NCI-H510A (cell line): ENCODE data around the gene POU2F3.

Experiments used
- DNase-seq: peaks from one replicate; lab custom pipeline; 2025; lab: John Stamatoyannopoulos, UW

POU2F3 gene

DNA sequence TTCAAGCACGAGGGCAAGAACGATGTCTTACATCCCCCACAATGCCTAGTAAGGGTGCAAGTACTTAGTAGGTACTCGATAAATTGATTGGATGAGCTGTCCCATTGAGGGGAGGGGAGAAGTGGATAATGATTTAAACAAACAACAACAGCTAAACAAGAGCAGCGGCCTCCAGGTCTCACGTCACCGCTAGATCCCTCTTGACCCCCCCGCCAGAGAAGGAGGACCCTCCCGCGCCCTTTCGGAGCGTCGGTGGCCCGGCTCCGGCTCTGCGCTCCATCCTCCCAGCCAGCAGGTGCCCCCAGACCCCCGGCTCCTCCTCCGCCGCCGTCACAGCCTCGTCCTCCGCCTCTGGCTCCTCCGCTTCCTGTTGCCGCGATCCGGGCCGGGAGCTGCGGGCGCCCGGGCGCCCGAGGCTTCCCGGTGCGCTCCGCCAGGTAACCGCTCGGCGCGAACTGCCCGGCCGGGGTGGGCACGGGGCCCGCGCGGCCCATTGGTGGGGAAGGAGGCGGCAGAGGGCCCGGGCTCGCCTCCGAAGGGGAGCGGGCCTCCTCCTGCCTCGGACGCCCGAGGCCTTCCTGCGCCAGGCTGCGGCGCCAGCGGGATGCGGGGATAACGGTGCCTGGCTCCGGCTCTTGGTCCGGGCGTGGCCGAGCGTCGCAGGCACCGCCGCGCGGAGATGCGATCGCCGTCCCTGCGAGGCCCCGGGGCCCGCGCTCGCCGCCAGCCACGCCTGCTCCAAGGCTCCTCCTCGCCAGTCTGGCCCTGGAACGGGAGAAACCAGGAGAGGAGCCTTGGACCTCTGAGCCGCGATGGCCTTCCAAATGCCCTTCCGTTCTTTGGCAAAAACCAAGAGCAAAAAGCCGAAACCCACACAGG lies 85.2 kb downstream of the POU2F3 start, which contains the start of gene TLCD5:
TLCD5 (plus strand) TSS at position 368 of the 879 bp plus-strand sequence. CDS start 2,143 bp downstream, outside the sequence.
- peak; percentile 79 for DNase-seq

DNA sequence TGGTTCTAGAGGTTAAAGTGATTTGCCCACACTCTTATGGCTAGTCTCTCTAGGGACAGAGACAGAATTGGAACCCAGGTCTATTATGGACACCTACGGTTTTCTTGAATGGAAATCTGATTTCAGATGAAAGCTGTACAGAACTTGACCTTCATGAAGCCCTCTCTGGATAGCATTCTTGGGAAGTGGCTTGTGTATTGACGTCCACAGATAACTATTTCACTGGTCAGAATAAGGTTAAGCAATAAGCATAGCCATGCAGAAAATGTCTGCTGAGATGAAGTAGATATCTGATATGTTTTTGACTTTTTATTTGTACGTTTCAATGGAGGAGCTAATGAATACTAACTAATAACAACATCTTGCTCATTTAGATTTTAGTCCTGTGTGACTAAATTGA lies 86.3 kb downstream of the POU2F3 start:
- DNase-seq, result no peak

DNA sequence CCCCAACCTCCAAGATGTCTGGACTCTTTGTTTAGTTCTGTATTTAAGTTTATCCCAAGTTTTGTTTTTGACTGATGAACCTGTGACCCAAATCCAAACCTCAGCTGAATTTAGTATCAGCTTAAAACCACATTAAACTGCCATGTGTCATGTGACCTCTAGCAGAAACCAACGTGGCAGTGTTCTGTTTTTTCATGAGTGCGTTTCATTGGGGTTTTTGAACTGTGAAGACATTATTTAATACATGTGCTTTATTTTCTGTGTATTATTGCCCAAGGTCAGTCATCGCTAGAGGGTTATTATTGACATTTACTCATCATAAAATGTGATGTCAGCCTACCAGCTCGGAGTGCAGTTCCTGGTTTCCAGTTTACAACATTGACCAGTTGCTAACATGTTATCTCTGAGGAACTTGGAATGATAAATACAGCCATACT lies 86.9 kb downstream of the POU2F3 start:
- no peak for DNase-seq

DNA sequence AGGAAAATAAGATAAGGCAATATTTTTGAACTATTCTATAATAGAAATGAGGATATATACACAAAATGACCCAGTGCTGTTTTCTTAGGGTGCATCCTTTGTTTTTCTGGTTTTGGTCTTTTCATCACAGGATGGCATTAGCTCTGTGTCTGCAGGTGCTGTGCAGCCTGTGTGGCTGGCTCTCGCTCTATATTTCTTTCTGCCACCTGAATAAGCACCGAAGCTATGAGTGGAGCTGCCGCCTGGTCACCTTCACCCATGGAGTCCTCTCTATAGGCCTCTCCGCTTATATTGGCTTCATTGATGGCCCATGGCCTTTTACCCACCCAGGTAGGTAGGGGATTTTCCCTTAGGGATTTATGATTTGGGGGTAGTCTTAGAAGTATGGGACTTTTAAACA lies 87.4 kb downstream of the POU2F3 start:
- no peak for DNase-seq

DNA sequence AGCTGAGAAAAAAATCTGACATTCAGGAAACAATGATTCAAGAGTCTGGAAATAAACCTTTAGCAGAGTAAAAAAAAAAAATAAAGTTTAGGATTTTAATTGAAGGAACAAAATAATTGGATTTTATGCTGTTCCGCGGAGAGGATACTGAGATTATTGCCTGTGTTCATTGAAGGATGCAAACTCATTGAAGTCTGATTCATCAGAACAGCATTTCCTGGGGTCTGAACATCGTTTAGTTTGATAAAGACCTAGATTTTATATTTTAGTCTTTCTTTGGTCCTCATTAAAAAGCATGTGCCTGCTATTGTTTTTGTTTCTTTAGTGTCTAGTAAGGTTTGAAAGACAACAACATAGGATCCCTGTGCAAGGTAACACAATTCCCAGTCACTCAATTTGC lies 89.6 kb downstream of the POU2F3 start:
- no peak for DNase-seq

DNA sequence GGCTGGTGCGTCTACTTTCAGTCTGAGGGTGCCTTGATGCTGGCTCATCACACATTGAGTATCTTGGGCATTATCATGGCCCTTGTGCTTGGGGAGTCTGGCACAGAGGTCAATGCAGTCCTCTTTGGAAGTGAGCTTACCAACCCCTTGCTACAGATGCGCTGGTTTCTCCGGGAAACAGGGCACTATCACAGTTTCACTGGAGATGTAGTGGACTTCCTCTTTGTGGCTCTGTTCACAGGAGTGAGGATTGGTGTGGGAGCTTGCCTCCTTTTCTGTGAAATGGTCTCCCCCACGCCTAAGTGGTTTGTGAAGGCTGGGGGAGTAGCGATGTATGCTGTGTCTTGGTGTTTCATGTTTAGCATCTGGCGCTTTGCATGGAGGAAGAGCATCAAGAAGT lies 90.1 kb downstream of the POU2F3 start:
- DNase-seq, result no peak

DNA sequence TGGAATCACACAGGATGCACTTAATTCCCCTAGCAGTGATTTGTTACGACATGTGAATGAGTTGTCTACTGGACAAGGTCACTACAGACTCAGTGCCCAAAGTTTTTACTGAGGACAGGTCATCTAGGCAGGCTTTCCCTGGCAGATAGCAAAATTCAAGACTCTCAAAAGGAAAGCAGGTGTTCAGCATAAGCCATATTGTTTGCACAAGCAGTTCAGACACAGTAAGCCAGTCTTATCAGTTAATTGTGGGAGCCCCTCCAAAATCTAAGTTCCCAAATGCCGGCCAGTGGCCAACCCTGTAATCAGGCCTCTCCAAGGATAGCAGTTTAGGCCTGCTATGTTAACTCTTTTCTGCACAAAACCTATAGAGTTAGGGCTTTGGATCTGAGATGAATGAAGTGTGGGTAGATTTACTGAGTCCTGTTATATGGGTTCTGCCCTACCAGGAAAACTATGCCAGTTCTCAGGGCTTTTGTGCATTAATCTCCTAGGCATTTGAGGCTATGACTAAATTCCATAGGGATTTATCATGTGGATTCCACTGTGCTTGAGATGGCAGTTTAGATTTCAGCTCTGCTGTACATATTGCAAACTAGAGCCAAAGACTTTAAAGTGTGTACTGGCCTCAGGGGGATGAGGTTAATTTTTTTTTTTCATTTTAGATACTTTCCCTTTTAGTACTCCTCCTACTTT lies 91.5 kb downstream of the POU2F3 start:
- no peak for DNase-seq

DNA sequence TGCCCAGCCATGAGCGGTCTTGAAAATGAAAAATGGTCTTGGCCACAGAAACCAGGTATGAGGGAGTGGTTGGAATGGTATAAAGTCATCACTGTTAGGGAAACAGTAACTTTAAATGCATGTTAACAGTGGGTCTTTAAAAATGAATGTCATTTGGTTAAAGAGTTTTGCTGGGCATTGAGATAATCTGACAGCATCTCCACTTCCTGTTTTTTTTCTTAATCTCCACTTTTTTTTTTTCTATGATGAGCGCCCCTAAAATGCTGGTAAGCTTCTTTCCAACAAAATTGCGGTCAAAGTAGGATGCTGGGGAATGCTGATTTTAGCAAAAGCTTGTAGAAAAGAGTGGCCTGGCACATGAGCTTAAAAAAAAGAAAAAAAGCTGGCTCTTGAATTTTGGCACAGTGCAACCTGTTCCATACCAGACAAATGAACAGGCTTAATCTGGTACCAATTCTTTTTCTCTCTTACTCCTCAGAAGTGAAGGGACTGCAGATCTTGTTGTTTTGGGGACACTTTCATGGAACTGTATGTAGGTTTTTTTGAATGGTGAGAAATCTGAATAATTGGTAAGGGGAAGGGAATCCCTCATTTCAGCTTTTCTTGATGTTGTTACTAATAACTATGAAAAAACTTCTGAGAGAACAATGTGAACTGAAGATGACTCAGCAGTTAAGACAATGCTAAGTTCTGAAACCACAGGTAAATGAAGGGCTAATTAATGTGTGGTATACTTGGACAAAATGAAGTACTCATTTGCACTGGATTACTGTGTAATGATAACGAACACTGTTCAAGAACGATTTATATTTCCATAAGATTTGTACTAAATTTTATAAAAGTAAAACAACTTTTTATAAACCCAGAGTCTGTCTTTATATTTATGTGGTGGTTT lies 93.1 kb downstream of the POU2F3 start:
- DNase-seq, result no peak

DNA sequence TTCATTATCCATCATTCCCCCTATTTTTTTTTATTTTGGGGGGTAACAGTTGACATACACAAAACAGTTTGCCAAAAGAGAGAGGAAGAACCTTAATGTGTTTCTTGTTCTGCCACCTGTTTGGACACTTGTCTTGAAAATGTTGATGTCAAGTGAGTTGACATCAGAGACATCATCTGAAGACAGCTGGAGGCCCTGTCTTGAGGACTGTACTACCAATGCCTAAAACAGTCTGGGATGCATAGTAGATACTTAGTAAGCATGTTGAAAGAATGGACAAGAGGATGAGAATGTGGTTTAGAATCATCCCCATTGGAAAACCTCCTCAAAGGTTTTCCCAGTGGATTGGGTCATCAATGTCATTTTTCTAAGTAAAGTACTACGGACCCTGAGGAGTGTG lies 93.9 kb downstream of the POU2F3 start:
- no peak for DNase-seq

DNA sequence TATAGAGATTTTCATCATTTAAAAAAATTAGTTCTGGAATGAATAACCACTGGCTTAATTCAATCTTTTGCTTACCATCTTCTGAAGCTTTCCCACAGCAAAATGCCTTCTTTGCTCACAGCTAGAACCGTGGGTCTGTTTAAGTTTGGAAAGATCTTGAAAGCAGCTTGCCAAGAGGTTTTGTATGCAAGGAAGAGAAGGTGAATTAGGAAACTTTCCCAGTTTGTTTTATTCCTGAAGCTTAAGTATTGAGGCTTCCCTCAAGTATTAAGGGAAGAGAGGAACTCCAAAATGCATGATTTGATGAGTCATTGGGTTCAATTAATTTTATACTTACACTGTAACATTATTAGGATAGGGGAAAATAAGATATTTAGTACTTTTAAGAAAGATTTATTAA lies 94.4 kb downstream of the POU2F3 start:
- no peak for DNase-seq

DNA sequence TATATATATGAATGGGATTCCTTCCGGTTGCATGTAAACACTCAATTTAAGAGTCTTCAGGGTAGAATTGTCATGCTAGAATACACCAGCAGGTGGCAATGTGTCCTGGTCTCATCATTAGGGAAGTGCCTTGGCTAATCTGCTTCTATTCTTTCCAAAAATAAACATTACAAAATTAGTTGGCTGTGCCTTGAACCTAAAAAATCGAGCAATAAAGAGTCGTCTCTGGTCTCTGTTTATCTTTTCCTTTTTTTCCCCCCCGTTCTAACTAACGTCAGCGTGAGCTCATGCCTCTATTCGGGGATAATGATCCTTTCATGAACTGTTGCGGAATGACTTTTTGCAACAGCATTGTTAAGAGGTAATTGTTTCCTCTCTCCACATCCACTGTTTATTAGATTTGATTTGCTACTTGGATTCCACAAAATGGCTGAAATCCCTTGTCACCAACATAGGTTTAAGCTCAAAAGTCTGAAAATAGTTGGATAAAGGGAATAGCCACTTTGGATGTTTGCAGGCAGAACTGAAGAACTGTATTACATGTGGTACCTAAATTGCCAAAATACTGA lies 95.0 kb downstream of the POU2F3 start:
- peak; percentile 14 for DNase-seq

DNA sequence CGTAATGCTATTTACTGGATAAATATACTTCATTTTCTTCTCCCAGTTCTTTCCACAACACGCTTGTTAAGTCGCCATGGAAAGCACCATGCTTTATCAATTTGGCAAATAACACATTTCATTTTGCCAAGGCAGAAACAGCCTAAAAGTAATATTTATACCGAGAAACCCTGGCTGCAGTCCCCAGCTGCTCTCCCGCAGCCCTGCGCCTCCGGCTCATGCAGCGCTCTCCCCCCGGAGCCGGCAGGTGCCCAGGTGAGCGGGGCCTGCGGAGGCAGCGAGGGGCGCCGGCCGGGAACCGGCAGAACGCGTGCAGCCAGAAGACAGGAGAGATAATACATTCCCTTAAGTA lies 95.6 kb downstream of the POU2F3 start:
- DNase-seq, result peak; percentile 25

DNA sequence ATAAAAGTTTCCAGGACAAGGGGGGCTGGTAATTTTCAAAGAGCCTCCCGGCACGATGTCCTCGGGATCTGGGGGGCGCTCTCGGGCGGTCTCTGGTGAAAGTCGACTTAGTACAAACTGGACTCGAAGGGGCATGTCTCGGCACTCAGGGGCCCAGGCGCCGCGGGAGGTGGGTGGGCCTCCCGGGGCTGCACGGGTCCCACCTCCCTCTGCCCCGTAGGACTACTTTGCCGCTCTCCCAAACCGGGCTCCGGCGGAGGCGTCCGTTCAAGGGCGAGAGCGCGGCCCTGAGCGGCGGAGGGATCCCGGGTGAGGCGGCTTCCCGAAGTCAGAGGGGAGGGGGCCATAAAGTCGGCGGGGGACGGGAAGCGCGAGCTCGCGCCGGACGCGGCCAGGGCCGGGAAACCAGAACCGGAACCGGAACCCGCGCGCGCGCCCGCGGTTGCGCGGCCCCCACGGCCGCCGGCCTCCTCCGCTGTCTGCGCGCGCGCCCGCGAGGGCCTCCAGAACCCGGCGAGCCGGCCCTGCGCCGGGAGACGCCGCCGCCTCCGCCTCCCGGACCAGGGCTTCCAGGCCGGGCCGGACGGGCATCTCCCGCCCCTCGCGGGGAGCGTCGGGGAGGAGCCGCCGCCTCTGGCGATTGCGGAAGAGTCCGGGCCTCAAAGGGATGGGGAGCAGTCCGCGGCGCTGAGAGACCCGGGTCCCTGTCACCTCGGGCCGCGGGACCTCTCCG lies 96.1 kb downstream of the POU2F3 start, which contains the start of gene ARHGEF12:
ARHGEF12 (plus strand) TSS at position 506 of the 733 bp plus-strand sequence. CDS start 831 bp downstream, outside the sequence.
- DNase-seq, result peak; percentile 98

DNA sequence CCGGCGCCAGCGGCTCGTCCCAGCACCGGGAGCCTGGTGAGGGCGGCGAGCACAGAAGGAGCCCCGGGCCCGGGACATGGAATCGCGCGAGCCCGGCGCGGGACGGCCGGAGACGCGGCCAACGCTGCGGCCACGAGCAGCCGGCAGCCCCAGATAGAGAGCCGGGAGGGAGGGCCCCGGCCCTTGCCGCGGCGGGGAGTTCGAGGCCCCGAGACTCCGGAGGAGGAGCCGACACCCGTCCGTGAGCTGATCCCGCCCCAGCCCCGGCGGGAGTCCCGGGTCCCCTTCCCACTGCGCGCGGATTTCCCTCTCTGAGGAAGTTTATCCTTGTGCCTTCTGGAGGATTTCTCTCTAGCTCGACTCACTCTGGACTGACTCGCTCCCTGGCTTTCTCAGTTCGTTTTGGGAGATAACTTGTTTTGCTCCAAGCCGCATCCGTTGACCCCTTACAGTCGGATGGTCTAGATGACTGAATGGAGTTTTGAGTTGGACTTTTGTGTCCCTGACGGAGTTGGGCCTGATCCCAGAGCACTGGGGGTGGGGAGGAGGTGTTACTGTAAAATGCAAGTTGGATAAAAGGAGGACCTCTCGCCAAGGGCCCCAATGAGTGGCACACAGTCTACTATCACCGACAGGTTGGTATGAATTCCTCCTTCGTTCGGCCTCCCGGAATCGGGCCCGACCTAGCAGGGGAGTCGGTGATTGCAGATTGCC lies 96.9 kb downstream of the POU2F3 start:
- DNase-seq, result peak; percentile 61

DNA sequence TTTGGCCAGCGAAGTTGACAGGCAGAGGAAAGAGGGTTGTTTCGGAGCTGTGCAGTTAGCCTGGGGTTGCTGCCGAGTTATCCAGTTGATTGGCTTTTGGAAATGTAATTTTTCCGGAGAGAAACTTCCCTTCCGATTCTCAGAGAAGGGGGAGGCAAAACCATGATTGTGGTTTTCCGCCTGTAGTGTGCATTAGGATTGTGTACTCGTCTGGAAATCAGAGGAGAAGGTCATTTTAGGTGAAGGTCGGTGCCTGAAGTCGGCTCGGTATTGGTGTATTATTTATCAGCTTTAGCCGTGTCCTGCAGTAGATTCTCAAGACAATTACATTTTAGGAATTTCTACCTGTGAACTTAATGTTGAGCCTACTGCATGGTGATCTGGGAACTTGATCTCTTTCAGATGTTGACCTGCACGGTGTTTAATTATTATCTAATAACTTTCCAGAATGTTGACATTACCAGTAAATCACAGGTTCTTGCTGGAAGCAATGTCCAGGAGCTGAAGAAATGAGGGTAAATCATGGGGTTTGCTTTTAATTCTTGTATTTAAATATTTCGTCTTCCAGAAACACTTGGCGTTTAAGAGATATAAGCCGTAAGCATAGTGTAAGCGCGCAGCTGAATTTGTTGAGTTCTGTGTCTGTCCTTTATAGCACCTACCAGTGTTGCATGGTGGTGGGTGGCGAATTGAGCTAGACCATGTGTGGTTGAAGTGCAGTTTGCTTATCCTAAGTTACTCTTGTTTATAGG lies 97.6 kb downstream of the POU2F3 start:
- DNase-seq, result no peak

DNA sequence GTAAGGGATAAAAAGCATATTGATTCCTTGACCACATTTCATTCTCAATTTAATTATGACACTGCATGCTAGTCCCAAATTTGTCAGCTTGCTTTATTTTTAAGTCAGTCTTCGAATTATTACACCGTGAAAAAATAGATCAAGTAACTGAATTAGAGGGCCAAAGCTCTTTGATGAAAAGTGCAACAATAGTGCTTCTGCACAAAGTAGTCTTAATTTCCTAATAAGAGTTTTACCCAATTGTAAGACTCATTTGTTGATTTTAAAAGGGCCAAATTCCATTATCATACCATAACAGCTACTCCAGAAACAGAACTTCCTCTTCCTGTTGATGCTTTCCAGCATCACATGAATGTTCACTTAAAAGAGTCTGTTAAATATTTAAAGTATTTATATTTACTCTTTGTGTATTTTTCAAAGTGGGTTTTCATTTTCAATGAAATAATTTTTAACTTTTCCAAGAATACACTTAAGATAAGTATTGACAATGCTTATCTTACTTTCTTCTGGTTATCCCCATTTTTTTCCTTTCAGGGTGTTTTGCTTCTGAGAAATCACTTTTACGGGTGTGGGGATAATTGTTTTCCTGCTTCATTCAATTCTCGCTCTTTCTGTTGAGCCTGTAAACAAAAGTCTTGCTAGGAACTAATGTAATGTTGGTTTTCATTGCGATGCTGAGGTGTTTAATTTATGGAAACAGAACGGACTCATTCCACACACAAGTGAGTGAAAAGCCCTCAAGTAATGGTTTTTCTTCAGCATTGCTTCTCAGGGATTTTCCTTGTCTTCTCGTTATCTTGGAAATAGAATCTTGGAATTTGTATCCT lies 98.4 kb downstream of the POU2F3 start:
- no peak for DNase-seq

DNA sequence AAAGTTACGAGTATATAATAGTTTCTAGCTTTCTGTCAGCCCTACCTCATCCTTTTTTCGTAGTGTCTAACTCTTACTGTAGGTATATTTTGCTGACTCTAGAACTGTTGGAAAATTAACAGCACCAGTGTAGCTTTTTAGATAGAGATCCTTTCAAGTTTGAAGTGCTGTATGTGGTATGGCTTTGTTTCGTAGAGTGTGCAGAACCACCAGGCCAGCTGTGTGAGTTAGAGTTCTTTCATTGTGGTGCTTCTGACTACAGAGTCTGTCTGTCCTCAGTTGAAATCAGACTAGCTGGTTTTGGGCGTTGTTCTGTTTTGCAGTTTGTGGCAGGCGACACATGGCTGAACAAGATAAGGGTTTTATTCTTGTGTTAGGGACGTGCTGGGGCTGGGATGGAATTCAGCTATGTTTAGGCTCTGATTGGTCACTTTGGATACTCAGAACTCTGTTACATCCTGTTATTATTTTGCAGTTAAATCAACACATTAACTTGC lies 99.5 kb downstream of the POU2F3 start:
- DNase-seq, result no peak

DNA sequence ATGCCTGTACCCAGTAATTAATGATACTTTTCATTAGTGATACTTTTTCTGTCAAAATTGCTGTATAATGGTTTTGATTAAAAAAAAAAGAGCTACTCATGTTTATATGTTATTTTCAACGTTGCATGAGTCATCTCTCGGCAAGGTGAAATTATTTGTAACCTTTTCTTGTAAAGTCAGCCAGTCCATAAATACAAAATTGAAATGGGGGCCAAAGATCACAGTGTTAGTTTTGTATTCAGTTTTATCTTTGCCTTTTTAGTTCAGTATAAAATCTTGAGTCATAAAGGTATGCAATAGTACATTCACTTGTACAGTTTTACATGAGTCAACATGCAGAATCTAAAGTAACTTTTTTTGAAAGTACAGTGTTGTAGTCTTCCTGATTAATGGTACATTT lies 100.6 kb downstream of the POU2F3 start:
- DNase-seq, result no peak

DNA sequence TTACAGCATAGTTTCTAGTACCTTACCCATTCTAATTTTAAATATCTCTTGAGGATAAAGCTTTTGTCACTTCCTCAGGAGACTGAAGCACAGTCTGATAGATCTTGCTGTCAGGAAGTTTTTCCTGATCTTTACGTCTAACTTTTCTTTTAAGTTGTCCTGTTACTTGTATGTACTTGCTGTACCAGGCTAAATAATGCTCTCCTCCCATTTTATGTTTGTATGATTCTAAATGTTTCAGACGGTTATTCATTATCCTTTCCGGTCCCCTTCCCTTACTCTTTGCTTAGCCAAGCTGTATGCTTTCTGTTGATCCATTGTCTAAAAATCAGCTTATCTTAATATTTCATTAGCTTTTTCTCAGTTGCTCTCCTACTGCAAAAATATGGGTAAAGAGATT lies 102.3 kb downstream of the POU2F3 start:
- no peak for DNase-seq
